CD8-positive, alpha-beta memory T cell (primary cell): ENCODE results near the gene TFCP2L1. TPM values are rescaled to one million over a fixed set of nuclear protein-coding genes. Genes with fewer than 3 reads are reported as not detected.

Source experiments
- CTCF ChIA-PET: fragments of 350-600 bp; sonication (Branson Sonifier 250); formaldehyde crosslinking; loops from one replicate; lab custom pipeline; 2021; ENCODE audit warnings: antibody characterized with exemption; lab: Charles Lee
- POLR2A ChIA-PET: fragments of 350-600 bp; sonication (Branson Sonifier 250); formaldehyde crosslinking; loops from one replicate; lab custom pipeline; 2021; ENCODE audit warnings: antibody characterized with exemption; lab: Charles Lee
- DNase-seq, 5 donors: peaks; one replicate each; pipeline versions ENCODE4 v3.0.0 to v3.0.0-alpha.2; 2020 to 2022; ENCODE audit warnings: mixed read lengths in 1 of 5
- H3K27ac ChIP-seq: one replicate; pipeline ENCODE4 v1.7.0; 2013; ENCODE audit warnings: low read depth, mild to moderate bottlenecking, low read length, moderate library complexity
- H3K27me3 ChIP-seq: 2 replicates; pipeline ENCODE4 v1.7.0; 2013; ENCODE audit warnings: low read length, mild to moderate bottlenecking; ENCODE audit not compliant: insufficient read depth, poor library complexity, severe bottlenecking
- H3K36me3 ChIP-seq: 2 replicates; pipeline ENCODE4 v1.7.0; 2013; ENCODE audit warnings: mild to moderate bottlenecking, low read length, moderate library complexity; ENCODE audit not compliant: insufficient read depth
- H3K4me1 ChIP-seq: 2 replicates; pipeline ENCODE4 v1.7.0; 2013; ENCODE audit warnings: mild to moderate bottlenecking, low read length, moderate library complexity; ENCODE audit not compliant: insufficient read depth
- H3K4me3 ChIP-seq: 2 replicates; pipeline ENCODE4 v1.7.0; 2013; ENCODE audit warnings: mild to moderate bottlenecking, low read length
- H3K9me3 ChIP-seq: 2 replicates; pipeline ENCODE4 v1.7.0; 2013; ENCODE audit warnings: mild to moderate bottlenecking, low read length
- H3K27ac Mint-ChIP-seq, 8 donors: one replicate each; pipeline ENCODE4 v1.8.0; 2020 to 2021; ENCODE audit warnings: mixed read lengths in 8 of 8, mild to moderate bottlenecking in 6 of 8, inconsistent platforms in 3 of 8, moderate library complexity in 3 of 8
- H3K27me3 Mint-ChIP-seq, 2 donors: one replicate each; pipeline ENCODE4 v1.8.0; 2020 to 2021; ENCODE audit warnings: mixed read lengths in 2 of 2, mild to moderate bottlenecking in 1 of 2, moderate library complexity in 1 of 2
- H3K36me3 Mint-ChIP-seq, 3 donors: one replicate each; pipeline ENCODE4 v1.8.0; 2020 to 2021; ENCODE audit warnings: mixed read lengths in 3 of 3, inconsistent platforms in 1 of 3, mild to moderate bottlenecking in 1 of 3
- H3K4me1 Mint-ChIP-seq, 3 donors: one replicate each; pipeline ENCODE4 v1.8.0; 2020 to 2021; ENCODE audit warnings: mixed read lengths in 3 of 3, inconsistent platforms in 1 of 3, mild to moderate bottlenecking in 1 of 3
- H3K4me3 Mint-ChIP-seq, 7 donors: one replicate each; pipeline ENCODE4 v1.8.0; 2020 to 2021; ENCODE audit warnings: mixed read lengths in 7 of 7, mild to moderate bottlenecking in 6 of 7, moderate library complexity in 4 of 7, inconsistent platforms in 2 of 7
- H3K9me3 Mint-ChIP-seq, 5 donors: one replicate each; pipeline ENCODE4 v1.8.0; 2020 to 2022; ENCODE audit warnings: mixed read lengths in 5 of 5, mild to moderate bottlenecking in 3 of 5, moderate library complexity in 2 of 5, inconsistent platforms in 1 of 5
- polyA plus RNA-seq: library from polyadenylated mRNA; unstranded; fragments of 300-500 nt; fragmentation: Illumina TruSeq; gene quantifications from one replicate; pipeline ENCODE4 v1.2.3, GENCODE V29; 2021
- total RNA-seq, 2 experiments: library from RNA; stranded (reverse); gene quantifications; one replicate each; pipeline ENCODE4 v1.2.3, GENCODE V29; 2021

Gene TFCP2L1
- total and polyA plus RNA-seq, 3 experiments from 2014 or later = 0.11 to 0.45 (median 0.16) TPM

DNA sequence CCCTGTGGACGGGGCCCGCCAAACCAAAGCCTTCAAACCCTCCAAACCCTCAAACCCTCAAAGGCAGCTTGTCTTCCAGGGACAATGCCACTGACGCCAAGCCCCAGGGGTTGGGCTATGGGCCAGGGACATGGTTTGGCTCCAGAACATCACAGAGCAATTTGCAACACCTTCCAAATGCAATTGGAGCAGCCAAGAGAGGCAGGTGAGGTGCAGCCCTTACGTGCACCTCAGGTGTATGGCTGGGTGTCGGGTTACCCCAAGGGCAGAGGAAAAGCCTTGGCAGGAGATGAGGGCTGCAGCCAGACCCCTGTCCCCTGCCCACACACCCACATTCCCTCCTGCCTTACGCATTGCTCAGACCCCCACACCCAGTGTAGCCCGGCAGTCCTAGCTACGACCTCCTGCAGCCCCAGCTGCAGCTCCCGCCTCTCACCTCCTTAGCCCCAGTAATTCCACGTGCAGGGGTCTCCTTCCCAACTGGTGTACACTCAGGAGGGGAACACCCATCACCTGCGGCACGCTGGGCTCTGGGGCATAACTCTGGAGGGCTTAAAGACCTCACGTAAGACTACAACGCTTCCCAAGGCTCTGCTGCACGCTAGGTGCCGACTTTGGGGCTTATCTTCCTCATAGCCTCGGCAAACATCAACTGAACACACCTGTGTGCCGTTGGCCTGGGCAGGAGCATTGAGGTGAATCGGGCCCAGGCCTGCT is 88.7 kb downstream of the TFCP2L1 start:
- H3K36me3 Mint-ChIP-seq = no peaks in the 10 kb centered on the region
- no peaks in the 10 kb centered on the region for H3K4me1 Mint-ChIP-seq
- H3K27ac Mint-ChIP-seq = no peak overlapping the region
- Histone ChIP-seq H3K27ac (no peak overlapping the region), H3K27me3 (no peaks in the 10 kb centered on the region), H3K36me3 (no peaks in the 10 kb centered on the region), H3K4me3 (no peak overlapping the region), H3K4me1 (no peaks in the 10 kb centered on the region), H3K9me3 (no peaks in the 10 kb centered on the region)
- peaks cover 0 to 2% of the 10 kb centered on the region in 2 donors for H3K27me3 Mint-ChIP-seq
- POLR2A ChIA-PET = no interaction called here
- no peak for DNase-seq
- H3K9me3 Mint-ChIP-seq = no peaks in the 10 kb centered on the region
- CTCF ChIA-PET = no interaction called here
- no peak overlapping the region for H3K4me3 Mint-ChIP-seq

DNA sequence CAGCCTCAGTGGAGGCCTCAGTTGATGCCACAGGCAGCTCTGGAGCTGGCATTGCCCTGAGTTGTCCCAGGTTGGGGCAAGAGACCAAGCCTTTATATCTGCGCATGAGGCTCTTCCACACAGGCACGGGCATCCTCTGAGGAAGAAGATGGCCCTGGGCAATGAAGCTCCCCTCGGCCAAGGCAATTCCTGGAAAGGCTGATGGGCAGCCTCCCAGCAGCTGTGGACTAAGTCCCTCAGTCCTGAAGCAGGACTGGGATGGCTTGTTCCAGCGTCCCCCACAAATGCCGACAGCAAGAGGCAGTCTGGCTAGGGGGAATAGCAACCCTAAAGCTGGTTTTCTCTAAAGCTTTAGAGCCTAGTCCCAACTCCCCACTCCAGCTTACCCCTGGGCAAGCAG is 90.0 kb downstream of the TFCP2L1 start:
- POLR2A ChIA-PET = no interaction called here
- peaks cover 0 to 2% of the 10 kb centered on the region in 2 donors for H3K27me3 Mint-ChIP-seq
- H3K4me3 Mint-ChIP-seq = no peak overlapping the region
- H3K36me3 Mint-ChIP-seq = no peaks in the 10 kb centered on the region
- no peak overlapping the region for H3K27ac Mint-ChIP-seq
- CTCF ChIA-PET = no interaction called here
- no peaks in the 10 kb centered on the region for H3K4me1 Mint-ChIP-seq
- Histone ChIP-seq H3K27me3 (no peaks in the 10 kb centered on the region), H3K4me1 (no peaks in the 10 kb centered on the region), H3K4me3 (no peak overlapping the region), H3K36me3 (no peaks in the 10 kb centered on the region), H3K9me3 (no peaks in the 10 kb centered on the region), H3K27ac (no peak overlapping the region)
- no peak for DNase-seq
- H3K9me3 Mint-ChIP-seq = no peaks in the 10 kb centered on the region

DNA sequence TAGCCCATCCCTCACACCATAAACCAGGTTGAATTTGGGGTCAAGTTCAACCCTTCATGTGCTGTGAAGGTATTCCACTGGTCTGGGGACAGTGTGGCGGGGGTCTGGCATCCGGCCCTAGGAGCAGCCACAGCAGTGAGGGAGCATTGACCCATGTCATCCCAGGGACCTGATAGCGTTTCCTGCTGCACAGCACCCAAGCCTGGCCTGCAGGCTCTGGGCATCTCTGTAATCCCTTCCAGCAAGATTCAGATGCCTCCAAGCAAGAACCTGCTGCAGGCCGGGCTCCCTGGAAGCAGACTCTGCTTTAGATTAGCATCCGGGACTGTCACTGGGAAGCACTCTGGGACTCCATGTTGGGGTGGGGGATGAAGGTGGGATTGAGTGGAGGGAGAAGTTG is 90.4 kb downstream of the TFCP2L1 start:
- Histone ChIP-seq H3K27me3 (no peaks in the 10 kb centered on the region), H3K36me3 (no peaks in the 10 kb centered on the region), H3K27ac (no peak overlapping the region), H3K9me3 (no peaks in the 10 kb centered on the region), H3K4me3 (no peak overlapping the region), H3K4me1 (no peaks in the 10 kb centered on the region)
- no peak for DNase-seq
- ChIA-PET POLR2A (no interaction called here), CTCF (no interaction called here)
- Mint-ChIP-seq H3K4me1 (no peaks in the 10 kb centered on the region), H3K27ac (no peak overlapping the region), H3K36me3 (no peaks in the 10 kb centered on the region), H3K27me3 (peaks cover 0 to 2% of the 10 kb centered on the region in 2 donors), H3K4me3 (no peak overlapping the region), H3K9me3 (no peaks in the 10 kb centered on the region)

DNA sequence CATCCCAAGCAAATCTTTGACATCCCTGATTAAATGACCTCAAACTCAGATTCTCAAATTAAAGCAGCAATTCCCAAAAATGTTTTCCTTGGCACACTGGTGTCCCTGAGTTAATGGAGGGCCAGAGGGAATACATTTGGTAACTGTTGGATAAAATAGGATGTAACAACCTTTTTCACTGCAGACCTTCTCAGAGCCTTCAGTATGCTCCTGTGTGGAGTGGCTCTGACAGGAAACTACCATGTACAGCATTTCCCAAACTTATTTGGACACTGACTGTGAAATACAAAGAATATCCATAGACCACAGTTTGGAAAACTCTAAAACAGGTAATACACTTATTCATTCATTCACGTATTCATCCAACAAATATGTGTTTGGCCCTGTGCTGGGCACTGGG is 91.8 kb downstream of the TFCP2L1 start:
- H3K9me3 Mint-ChIP-seq = no peaks in the 10 kb centered on the region
- H3K9me3 ChIP-seq = no peaks in the 10 kb centered on the region
- no peak overlapping the region for H3K27ac Mint-ChIP-seq
- H3K4me3 Mint-ChIP-seq = no peak overlapping the region
- no peaks in the 10 kb centered on the region for H3K36me3 ChIP-seq
- DNase-seq = no peak
- peaks cover 0 to 3% (median 0%) of the 10 kb centered on the region in 3 donors for H3K36me3 Mint-ChIP-seq
- peaks cover 2 to 7% of the 10 kb centered on the region in 2 donors for H3K27me3 Mint-ChIP-seq
- POLR2A ChIA-PET = no interaction called here
- no peaks in the 10 kb centered on the region for H3K4me1 Mint-ChIP-seq
- no peaks in the 10 kb centered on the region for H3K4me1 ChIP-seq
- no peak overlapping the region for H3K27ac ChIP-seq
- CTCF ChIA-PET = no interaction called here
- no peaks in the 10 kb centered on the region for H3K27me3 ChIP-seq
- H3K4me3 ChIP-seq = no peak overlapping the region

DNA sequence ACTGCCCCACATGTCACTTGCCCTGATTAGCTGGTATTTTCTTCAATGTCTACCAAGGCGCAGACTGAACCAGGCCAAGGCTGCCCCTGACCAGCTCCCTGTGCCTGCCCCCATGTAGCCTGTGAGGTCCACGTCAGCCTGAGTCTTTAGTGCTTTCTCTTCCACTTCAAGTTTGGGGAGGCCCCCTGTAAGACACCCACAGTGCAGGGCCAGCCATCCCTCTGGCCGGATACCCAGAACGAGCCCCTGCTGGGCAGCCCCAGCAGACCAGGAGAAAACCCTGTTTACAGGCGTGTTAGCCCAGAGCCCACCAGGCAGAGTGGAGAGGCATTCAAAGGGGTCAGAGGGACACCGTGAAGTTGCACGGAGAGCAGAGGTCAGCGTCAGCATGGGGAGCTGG is 92.4 kb downstream of the TFCP2L1 start:
- H3K36me3 ChIP-seq = no peaks in the 10 kb centered on the region
- Mint-ChIP-seq H3K4me3 (no peak overlapping the region), H3K36me3 (peaks cover 0 to 4% (median 0%) of the 10 kb centered on the region in 3 donors), H3K27me3 (peaks cover 2 to 7% of the 10 kb centered on the region in 2 donors), H3K4me1 (no peaks in the 10 kb centered on the region), H3K27ac (peak overlapping the region in 1 of 8 donors; percentile 87), H3K9me3 (no peaks in the 10 kb centered on the region)
- CTCF ChIA-PET = no interaction called here
- POLR2A ChIA-PET = no interaction called here
- no peaks in the 10 kb centered on the region for H3K4me1 ChIP-seq
- H3K9me3 ChIP-seq = no peaks in the 10 kb centered on the region
- H3K27me3 ChIP-seq = no peaks in the 10 kb centered on the region
- no peak for DNase-seq
- H3K27ac ChIP-seq = no peak overlapping the region
- H3K4me3 ChIP-seq = no peak overlapping the region

DNA sequence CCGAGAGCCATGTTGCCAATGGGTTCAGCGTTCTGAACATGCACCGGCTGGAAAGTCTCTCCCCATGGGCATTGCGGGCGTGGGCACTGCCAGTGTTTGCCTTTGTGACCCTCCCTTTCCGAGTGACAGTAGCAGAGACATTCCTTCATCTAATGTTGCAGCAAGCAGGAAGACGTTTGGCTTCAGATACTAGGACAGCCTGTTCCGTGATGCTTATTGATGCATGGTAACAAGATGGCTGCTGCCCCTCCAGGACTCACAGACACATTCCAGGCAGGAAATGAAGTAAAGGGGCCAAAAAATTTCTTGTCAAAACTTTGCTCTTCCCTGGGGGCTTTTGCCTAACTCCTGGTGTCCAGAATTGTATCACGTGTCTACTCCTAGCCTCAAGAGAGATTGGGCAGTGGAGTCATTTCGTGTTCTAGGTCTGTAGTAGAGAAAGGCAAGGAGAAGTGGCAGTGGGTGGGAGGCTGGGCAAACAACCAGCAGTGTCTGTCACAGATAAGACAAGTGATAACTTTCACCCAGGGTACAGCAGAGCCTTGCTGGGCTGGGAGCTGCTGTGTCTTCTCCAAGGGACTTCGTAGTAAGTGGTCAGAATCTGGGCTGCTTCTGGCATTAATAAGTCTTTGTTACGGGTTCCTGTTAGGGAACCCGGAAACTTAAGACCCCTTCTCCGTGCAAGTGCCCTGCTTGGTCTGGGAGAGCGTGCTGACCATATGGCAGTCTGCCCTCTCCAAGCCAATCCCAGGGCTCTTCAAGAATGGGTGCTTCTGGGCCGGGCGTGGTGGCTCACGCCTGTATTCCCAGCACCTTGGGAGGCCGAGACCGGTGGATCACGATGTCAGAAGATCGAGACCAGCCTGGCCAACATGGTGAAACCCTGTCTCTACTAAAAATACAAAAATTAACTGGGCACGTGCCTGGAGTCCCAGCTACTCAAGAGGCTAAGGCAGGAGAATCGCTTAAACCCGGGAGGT is 93.5 kb downstream of the TFCP2L1 start:
- ChIA-PET POLR2A (no interaction called here), CTCF (no interaction called here)
- Histone ChIP-seq H3K4me3 (no peak overlapping the region), H3K9me3 (no peaks in the 10 kb centered on the region), H3K27me3 (no peaks in the 10 kb centered on the region), H3K27ac (no peak overlapping the region), H3K36me3 (no peaks in the 10 kb centered on the region), H3K4me1 (no peaks in the 10 kb centered on the region)
- Mint-ChIP-seq H3K9me3 (no peaks in the 10 kb centered on the region), H3K4me1 (no peaks in the 10 kb centered on the region), H3K27ac (peak overlapping the region in 1 of 8 donors; percentile 88), H3K4me3 (no peak overlapping the region), H3K36me3 (peaks cover 0 to 4% (median 0%) of the 10 kb centered on the region in 3 donors), H3K27me3 (peaks cover 2 to 7% of the 10 kb centered on the region in 2 donors)
- DNase-seq = no peak

DNA sequence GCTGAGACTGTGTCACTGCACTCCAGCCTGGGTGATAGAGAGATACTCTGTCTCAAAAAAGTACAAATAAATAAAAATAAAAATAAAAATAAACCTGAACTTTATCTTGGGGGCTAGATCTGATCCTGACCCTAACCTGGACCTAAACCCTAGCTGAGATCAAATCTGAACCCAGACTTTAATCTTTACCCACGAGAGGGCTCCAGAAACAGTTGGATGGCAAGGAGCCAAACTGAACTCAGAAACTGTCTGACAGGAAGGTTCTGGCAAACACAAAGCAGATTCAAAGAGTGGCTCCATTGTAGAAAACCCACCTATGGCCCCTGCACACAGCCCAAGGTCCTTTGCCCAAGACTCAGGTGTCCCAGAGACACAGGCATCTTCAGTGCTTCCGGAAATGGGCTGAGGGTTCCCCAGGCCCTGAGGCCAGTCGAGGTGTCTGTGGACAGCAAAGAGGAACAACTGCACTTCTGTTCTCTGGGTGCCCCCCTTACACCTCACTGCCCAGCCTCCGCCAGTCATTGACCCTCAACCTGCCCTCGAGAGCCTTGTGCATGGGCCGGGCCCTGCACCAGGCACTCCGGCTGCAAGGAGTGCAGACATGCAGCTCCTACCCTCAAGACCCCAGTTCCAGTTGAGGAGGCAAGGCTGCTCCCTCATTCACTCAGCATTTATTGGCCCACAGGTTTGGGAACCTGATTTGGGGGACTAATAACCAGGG is 95.2 kb downstream of the TFCP2L1 start:
- Mint-ChIP-seq H3K27me3 (peaks cover 0 to 7% of the 10 kb centered on the region in 2 donors), H3K9me3 (no peaks in the 10 kb centered on the region), H3K4me3 (no peak overlapping the region), H3K36me3 (peaks cover 0 to 4% (median 0%) of the 10 kb centered on the region in 3 donors), H3K27ac (no peak overlapping the region), H3K4me1 (no peaks in the 10 kb centered on the region)
- H3K36me3 ChIP-seq = no peaks in the 10 kb centered on the region
- CTCF ChIA-PET = no interaction called here
- H3K27me3 ChIP-seq = no peaks in the 10 kb centered on the region
- no peaks in the 10 kb centered on the region for H3K9me3 ChIP-seq
- H3K4me3 ChIP-seq = no peak overlapping the region
- H3K27ac ChIP-seq = no peak overlapping the region
- POLR2A ChIA-PET = no interaction called here
- H3K4me1 ChIP-seq = no peaks in the 10 kb centered on the region
- no peak for DNase-seq
